GM23338 (cell line): ENCODE results near the gene SLC2A1. TPM values are rescaled to one million over a fixed set of nuclear protein-coding genes. Genes with fewer than 3 reads are reported as not detected.

Source experiments
- ATAC-seq: fragments of 200-7000 bp; cut with Tn5 transposase; 3 replicates; pipeline ENCODE4 v1.9.1; 2020
- DNase-seq: peaks from one replicate; pipeline ENCODE4 v3.0.0-alpha.2; 2015; ENCODE audit warnings: low spot score
- H2AFZ ChIP-seq: fragments of 200-600 bp; sonication (generic); 2 replicates; pipeline ENCODE4 v1.8.0; 2016; ENCODE audit warnings: antibody characterized with exemption, mild to moderate bottlenecking, moderate library complexity
- H3F3A ChIP-seq: fragments of 200-600 bp; sonication (generic); replicated peaks from 2 replicates; pipeline ENCODE4 v1.8.0; 2017; ENCODE audit warnings: antibody characterized with exemption, mixed run types, low read depth
- H3K27ac ChIP-seq: fragments of 200-600 bp; sonication (generic); 2 replicates; pipeline ENCODE4 v1.6.1; 2016; ENCODE audit warnings: low read depth
- H3K27me3 ChIP-seq: fragments of 200-600 bp; sonication (generic); 2 replicates; pipeline ENCODE4 v1.8.0; 2016; ENCODE audit warnings: mild to moderate bottlenecking, mixed run types, moderate library complexity; ENCODE audit not compliant: insufficient read depth
- H3K36me3 ChIP-seq: fragments of 200-600 bp; sonication (generic); 2 replicates; pipeline ENCODE4 v1.8.0; 2016; ENCODE audit warnings: mild to moderate bottlenecking; ENCODE audit not compliant: insufficient read depth
- H3K4me1 ChIP-seq: fragments of 200-600 bp; sonication (generic); 2 replicates; pipeline ENCODE4 v1.8.0; 2016; ENCODE audit warnings: mild to moderate bottlenecking, moderate library complexity; ENCODE audit not compliant: insufficient read depth
- H3K4me2 ChIP-seq: fragments of 200-600 bp; sonication (generic); 2 replicates; pipeline ENCODE4 v1.7.1; 2017; ENCODE audit warnings: mixed run types
- H3K4me3 ChIP-seq: fragments of 200-600 bp; sonication (generic); 2 replicates; pipeline ENCODE4 v1.6.1; 2016; ENCODE audit warnings: mixed run types
- H3K79me2 ChIP-seq: fragments of 200-600 bp; sonication (generic); replicated peaks from 2 replicates; pipeline ENCODE4 v1.8.0; 2017; ENCODE audit warnings: mild to moderate bottlenecking; ENCODE audit not compliant: insufficient read depth
- H3K9me2 ChIP-seq: fragments of 200-600 bp; sonication (generic); 2 replicates; pipeline ENCODE4 v1.8.0; 2017; ENCODE audit not compliant: insufficient read depth
- H4K20me1 ChIP-seq: fragments of 200-600 bp; sonication (generic); replicated peaks from 2 replicates; pipeline ENCODE4 v1.8.0; 2017; ENCODE audit warnings: mild to moderate bottlenecking; ENCODE audit not compliant: insufficient read depth
- H3K27ac Mint-ChIP-seq: 2 replicates; pipeline ENCODE4 v1.8.0; 2020; ENCODE audit warnings: inconsistent platforms, mild to moderate bottlenecking, moderate library complexity, mixed read lengths
- H3K27me3 Mint-ChIP-seq: 3 replicates; pipeline ENCODE4 v1.8.0; 2022; ENCODE audit warnings: low read depth, mild to moderate bottlenecking, moderate library complexity, mixed read lengths, inconsistent platforms; ENCODE audit not compliant: insufficient read depth, poor library complexity
- H3K36me3 Mint-ChIP-seq: 3 replicates; pipeline ENCODE4 v1.8.0; 2021; ENCODE audit warnings: low read depth, mild to moderate bottlenecking, inconsistent platforms, moderate library complexity, mixed read lengths
- H3K4me1 Mint-ChIP-seq: 3 replicates; pipeline ENCODE4 v1.8.0; 2020; ENCODE audit warnings: mild to moderate bottlenecking, inconsistent platforms, mixed read lengths
- H3K4me3 Mint-ChIP-seq: 3 replicates; pipeline ENCODE4 v1.8.0; 2021; ENCODE audit warnings: moderate library complexity, mild to moderate bottlenecking, inconsistent platforms, mixed read lengths
- H3K9me3 Mint-ChIP-seq: 3 replicates; pipeline ENCODE4 v1.8.0; 2020; ENCODE audit warnings: moderate library complexity, mild to moderate bottlenecking, inconsistent platforms, mixed read lengths
- CREB1 ChIP-seq: fragments of 250-450 bp; sonication (Bioruptor Pico); IDR thresholded peaks from 2 replicates; pipeline ENCODE4 v1.5.0; 2020; ENCODE audit warnings: low read depth, mild to moderate bottlenecking, moderate library complexity
- EZH2 ChIP-seq: fragments of 200-600 bp; sonication (generic); IDR thresholded peaks from one replicate; pipeline ENCODE4 v1.8.0; 2017; ENCODE audit warnings: antibody characterized with exemption, mild to moderate bottlenecking, low read depth; ENCODE audit not compliant: unreplicated experiment
- EZH2phosphoT487 ChIP-seq: fragments of 200-600 bp; sonication (generic); IDR thresholded peaks from one replicate; pipeline ENCODE4 v1.8.1; 2018; ENCODE audit warnings: antibody characterized with exemption; ENCODE audit not compliant: unreplicated experiment
- JUNB ChIP-seq: IDR thresholded peaks from one replicate; pipeline ENCODE4 v1.6.1; 2016; ENCODE audit warnings: antibody characterized with exemption; ENCODE audit not compliant: unreplicated experiment
- NANOG ChIP-seq: IDR thresholded peaks from 2 replicates; pipeline ENCODE4 v1.6.1; 2016; ENCODE audit warnings: antibody characterized with exemption, borderline replicate concordance
- POLR2AphosphoS5 ChIP-seq: IDR thresholded peaks from 2 replicates; pipeline ENCODE4 v1.6.1; 2016; ENCODE audit warnings: antibody characterized with exemption, low read depth
- STAT1 ChIP-seq: IDR thresholded peaks from one replicate; pipeline ENCODE4 v1.6.1; 2016; ENCODE audit warnings: antibody characterized with exemption; ENCODE audit not compliant: unreplicated experiment
- ZNF114 ChIP-seq: fragments of 250-450 bp; sonication (Bioruptor Pico); IDR thresholded peaks from 2 replicates; pipeline ENCODE4 v1.5.0; 2020; ENCODE audit warnings: mild to moderate bottlenecking, moderate library complexity
- ZNF331 ChIP-seq: fragments of 250-450 bp; sonication (Bioruptor Pico); IDR thresholded peaks from 2 replicates; pipeline ENCODE4 v1.5.0; 2020; ENCODE audit warnings: low read depth, mild to moderate bottlenecking, moderate library complexity
- polyA plus RNA-seq: library from polyadenylated mRNA; unstranded; fragments of >200 nt; fragmentation: Nextera tagmentation; extraction: Ambion mirVana; gene quantifications from 2 replicates; pipeline ENCODE4 v1.2.1, GENCODE V29; 2016
- total RNA-seq: library from RNA; depleted of rRNA; stranded (reverse); fragments of >200 nt; shearing (Covaris generic); gene quantifications from 2 replicates; pipeline ENCODE4 v1.2.3, GENCODE V29; 2014
- TF ChIP-seq, protein P1 (sequence below), 2 experiments: fragments of 200-600 bp in 1 of 2; sonication (generic) in 1 of 2; conservative IDR thresholded peaks; 2 replicates each; pipeline versions ENCODE4 v1.5.1 to v1.6.1; 2016 to 2017; ENCODE audit warnings: antibody characterized with exemption in 2 of 2, low read depth in 2 of 2, mild to moderate bottlenecking in 2 of 2, moderate library complexity in 1 of 2
- TF ChIP-seq, protein P2 (sequence below): IDR thresholded peaks from 2 replicates; pipeline ENCODE4 v1.6.1; 2016; ENCODE audit warnings: antibody characterized with exemption
- TF ChIP-seq, protein P3 (sequence below): fragments of 250-450 bp; sonication (Bioruptor Pico); IDR thresholded peaks from 2 replicates; pipeline ENCODE4 v1.5.0; 2020; ENCODE audit warnings: mild to moderate bottlenecking, moderate library complexity
- TF ChIP-seq, protein P4 (sequence below): IDR thresholded peaks from one replicate; pipeline ENCODE4 v1.6.1; 2018; ENCODE audit warnings: antibody characterized with exemption; ENCODE audit not compliant: unreplicated experiment

SLC2A1 gene
- total and polyA plus RNA-seq, 2 experiments from 2014 or later, result 66.1 to 305 TPM

DNA sequence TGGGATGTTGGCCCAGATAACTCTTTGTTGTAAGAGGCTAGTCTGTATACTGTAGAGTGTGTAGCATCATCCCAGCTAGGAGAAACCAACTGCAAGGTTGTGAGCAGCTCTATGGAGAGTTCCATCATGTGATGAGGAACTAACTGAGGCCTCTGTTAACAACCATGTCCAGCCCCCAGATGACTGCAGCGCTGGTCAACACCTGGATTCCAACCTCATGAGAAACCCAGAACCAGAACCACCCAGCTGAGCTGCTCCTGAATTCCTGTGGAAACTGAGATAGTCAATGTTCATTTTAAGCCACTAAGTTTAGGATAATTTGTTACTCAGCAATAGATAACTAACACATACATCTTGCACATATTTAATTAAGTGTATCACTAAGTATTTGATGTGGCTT is 41.6 kb upstream of the SLC2A1 start:
- Mint-ChIP-seq H3K4me3 (no peak overlapping the region), H3K27me3 (no peaks in the 10 kb centered on the region), H3K27ac (no peak overlapping the region), H3K4me1 (peaks cover 14% of the 10 kb centered on the region), H3K9me3 (no peaks in the 10 kb centered on the region), H3K36me3 (no peaks in the 10 kb centered on the region)
- TF ChIP-seq EZH2phosphoT487 (no peak), POLR2AphosphoS5 (no peak), JUNB (no peak), CREB1 (CRISPR knock-in tag) (no peak), ZNF114 (no peak), EZH2 (no peak), ZNF331 (CRISPR knock-in tag) (no peak), STAT1 (no peak), NANOG (no peak)
- TF ChIP-seq, protein P1, sequence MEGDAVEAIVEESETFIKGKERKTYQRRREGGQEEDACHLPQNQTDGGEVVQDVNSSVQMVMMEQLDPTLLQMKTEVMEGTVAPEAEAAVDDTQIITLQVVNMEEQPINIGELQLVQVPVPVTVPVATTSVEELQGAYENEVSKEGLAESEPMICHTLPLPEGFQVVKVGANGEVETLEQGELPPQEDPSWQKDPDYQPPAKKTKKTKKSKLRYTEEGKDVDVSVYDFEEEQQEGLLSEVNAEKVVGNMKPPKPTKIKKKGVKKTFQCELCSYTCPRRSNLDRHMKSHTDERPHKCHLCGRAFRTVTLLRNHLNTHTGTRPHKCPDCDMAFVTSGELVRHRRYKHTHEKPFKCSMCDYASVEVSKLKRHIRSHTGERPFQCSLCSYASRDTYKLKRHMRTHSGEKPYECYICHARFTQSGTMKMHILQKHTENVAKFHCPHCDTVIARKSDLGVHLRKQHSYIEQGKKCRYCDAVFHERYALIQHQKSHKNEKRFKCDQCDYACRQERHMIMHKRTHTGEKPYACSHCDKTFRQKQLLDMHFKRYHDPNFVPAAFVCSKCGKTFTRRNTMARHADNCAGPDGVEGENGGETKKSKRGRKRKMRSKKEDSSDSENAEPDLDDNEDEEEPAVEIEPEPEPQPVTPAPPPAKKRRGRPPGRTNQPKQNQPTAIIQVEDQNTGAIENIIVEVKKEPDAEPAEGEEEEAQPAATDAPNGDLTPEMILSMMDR (conservative IDR thresholded peaks at IDR 0.05; ENCODE audit: low read depth in 2 of 2), result no peak
- TF ChIP-seq, protein P2, sequence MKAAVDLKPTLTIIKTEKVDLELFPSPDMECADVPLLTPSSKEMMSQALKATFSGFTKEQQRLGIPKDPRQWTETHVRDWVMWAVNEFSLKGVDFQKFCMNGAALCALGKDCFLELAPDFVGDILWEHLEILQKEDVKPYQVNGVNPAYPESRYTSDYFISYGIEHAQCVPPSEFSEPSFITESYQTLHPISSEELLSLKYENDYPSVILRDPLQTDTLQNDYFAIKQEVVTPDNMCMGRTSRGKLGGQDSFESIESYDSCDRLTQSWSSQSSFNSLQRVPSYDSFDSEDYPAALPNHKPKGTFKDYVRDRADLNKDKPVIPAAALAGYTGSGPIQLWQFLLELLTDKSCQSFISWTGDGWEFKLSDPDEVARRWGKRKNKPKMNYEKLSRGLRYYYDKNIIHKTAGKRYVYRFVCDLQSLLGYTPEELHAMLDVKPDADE, result no peak
- TF ChIP-seq, protein P3, sequence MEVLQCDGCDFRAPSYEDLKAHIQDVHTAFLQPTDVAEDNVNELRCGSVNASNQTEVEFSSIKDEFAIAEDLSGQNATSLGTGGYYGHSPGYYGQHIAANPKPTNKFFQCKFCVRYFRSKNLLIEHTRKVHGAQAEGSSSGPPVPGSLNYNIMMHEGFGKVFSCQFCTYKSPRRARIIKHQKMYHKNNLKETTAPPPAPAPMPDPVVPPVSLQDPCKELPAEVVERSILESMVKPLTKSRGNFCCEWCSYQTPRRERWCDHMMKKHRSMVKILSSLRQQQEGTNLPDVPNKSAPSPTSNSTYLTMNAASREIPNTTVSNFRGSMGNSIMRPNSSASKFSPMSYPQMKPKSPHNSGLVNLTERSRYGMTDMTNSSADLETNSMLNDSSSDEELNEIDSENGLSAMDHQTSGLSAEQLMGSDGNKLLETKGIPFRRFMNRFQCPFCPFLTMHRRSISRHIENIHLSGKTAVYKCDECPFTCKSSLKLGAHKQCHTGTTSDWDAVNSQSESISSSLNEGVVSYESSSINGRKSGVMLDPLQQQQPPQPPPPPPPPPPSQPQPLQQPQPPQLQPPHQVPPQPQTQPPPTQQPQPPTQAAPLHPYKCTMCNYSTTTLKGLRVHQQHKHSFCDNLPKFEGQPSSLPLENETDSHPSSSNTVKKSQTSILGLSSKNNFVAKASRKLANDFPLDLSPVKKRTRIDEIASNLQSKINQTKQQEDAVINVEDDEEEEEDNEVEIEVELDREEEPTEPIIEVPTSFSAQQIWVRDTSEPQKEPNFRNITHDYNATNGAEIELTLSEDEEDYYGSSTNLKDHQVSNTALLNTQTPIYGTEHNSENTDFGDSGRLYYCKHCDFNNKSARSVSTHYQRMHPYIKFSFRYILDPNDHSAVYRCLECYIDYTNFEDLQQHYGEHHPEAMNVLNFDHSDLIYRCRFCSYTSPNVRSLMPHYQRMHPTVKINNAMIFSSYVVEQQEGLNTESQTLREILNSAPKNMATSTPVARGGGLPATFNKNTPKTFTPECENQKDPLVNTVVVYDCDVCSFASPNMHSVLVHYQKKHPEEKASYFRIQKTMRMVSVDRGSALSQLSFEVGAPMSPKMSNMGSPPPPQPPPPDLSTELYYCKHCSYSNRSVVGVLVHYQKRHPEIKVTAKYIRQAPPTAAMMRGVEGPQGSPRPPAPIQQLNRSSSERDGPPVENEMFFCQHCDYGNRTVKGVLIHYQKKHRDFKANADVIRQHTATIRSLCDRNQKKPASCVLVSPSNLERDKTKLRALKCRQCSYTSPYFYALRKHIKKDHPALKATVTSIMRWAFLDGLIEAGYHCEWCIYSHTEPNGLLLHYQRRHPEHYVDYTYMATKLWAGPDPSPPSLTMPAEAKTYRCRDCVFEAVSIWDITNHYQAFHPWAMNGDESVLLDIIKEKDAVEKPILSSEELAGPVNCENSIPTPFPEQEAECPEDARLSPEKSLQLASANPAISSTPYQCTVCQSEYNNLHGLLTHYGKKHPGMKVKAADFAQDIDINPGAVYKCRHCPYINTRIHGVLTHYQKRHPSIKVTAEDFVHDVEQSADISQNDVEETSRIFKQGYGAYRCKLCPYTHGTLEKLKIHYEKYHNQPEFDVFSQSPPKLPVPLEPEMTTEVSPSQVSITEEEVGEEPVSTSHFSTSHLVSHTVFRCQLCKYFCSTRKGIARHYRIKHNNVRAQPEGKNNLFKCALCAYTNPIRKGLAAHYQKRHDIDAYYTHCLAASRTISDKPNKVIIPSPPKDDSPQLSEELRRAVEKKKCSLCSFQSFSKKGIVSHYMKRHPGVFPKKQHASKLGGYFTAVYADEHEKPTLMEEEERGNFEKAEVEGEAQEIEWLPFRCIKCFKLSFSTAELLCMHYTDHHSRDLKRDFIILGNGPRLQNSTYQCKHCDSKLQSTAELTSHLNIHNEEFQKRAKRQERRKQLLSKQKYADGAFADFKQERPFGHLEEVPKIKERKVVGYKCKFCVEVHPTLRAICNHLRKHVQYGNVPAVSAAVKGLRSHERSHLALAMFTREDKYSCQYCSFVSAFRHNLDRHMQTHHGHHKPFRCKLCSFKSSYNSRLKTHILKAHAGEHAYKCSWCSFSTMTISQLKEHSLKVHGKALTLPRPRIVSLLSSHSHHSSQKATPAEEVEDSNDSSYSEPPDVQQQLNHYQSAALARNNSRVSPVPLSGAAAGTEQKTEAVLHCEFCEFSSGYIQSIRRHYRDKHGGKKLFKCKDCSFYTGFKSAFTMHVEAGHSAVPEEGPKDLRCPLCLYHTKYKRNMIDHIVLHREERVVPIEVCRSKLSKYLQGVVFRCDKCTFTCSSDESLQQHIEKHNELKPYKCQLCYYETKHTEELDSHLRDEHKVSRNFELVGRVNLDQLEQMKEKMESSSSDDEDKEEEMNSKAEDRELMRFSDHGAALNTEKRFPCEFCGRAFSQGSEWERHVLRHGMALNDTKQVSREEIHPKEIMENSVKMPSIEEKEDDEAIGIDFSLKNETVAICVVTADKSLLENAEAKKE, result no peak
- TF ChIP-seq, protein P4, sequence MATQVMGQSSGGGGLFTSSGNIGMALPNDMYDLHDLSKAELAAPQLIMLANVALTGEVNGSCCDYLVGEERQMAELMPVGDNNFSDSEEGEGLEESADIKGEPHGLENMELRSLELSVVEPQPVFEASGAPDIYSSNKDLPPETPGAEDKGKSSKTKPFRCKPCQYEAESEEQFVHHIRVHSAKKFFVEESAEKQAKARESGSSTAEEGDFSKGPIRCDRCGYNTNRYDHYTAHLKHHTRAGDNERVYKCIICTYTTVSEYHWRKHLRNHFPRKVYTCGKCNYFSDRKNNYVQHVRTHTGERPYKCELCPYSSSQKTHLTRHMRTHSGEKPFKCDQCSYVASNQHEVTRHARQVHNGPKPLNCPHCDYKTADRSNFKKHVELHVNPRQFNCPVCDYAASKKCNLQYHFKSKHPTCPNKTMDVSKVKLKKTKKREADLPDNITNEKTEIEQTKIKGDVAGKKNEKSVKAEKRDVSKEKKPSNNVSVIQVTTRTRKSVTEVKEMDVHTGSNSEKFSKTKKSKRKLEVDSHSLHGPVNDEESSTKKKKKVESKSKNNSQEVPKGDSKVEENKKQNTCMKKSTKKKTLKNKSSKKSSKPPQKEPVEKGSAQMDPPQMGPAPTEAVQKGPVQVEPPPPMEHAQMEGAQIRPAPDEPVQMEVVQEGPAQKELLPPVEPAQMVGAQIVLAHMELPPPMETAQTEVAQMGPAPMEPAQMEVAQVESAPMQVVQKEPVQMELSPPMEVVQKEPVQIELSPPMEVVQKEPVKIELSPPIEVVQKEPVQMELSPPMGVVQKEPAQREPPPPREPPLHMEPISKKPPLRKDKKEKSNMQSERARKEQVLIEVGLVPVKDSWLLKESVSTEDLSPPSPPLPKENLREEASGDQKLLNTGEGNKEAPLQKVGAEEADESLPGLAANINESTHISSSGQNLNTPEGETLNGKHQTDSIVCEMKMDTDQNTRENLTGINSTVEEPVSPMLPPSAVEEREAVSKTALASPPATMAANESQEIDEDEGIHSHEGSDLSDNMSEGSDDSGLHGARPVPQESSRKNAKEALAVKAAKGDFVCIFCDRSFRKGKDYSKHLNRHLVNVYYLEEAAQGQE, result no peak
- H3K4me1 ChIP-seq, result peaks cover 16% of the 10 kb centered on the region
- no peak overlapping the region for H3K27ac ChIP-seq
- no peaks in the 10 kb centered on the region for H3K27me3 ChIP-seq
- H3F3A ChIP-seq, result no peaks in the 10 kb centered on the region
- H4K20me1 ChIP-seq, result no peaks in the 10 kb centered on the region
- no peaks in the 10 kb centered on the region for H3K9me2 ChIP-seq
- H3K4me2 ChIP-seq, result no peak overlapping the region
- H3K36me3 ChIP-seq, result no peaks in the 10 kb centered on the region; the same call in 1 of the 2 replicates
- no peaks in the 10 kb centered on the region for H3K79me2 ChIP-seq
- no peak overlapping the region for H2AFZ ChIP-seq
- no peak for ATAC-seq
- H3K4me3 ChIP-seq, result no peak overlapping the region
- DNase-seq, result no peak
